Testis (tissue), 3 donors: ENCODE measurements around the gene ZNF492. TPM values are rescaled to one million over a fixed set of nuclear protein-coding genes. Genes with fewer than 3 reads are reported as not detected.
A peak's percentile ranks its signal among the peaks of the same experiment; 100 is the strongest.
"Not testable (repeated sequence)": the region's sequence is repeated elsewhere in the genome, so short reads cannot be mapped to it uniquely, and the experiment has no call there.

Experiments used
- DNase-seq: peaks from one replicate; pipeline ENCODE4 v3.0.0-alpha.2; 2019
- H3K27ac ChIP-seq, 2 donors: fragments of 200-600 bp; sonication (generic); one replicate each; pipeline ENCODE4 v1.5.1; 2019
- H3K27me3 ChIP-seq: fragments of 200-600 bp; sonication (generic); one replicate; pipeline ENCODE4 v1.5.1; 2019
- H3K36me3 ChIP-seq: fragments of 200-600 bp; sonication (generic); one replicate; pipeline ENCODE4 v1.5.1; 2017; ENCODE audit warnings: low read depth; ENCODE audit errors: missing control alignments
- H3K4me1 ChIP-seq: fragments of 200-600 bp; sonication (generic); one replicate; pipeline ENCODE4 v1.5.1; 2019
- H3K4me3 ChIP-seq, 2 donors: fragments of 200-600 bp; sonication (generic); one replicate each; pipeline ENCODE4 v1.5.1; 2017 to 2019
- H3K9me3 ChIP-seq: fragments of 200-600 bp; sonication (generic); one replicate; pipeline ENCODE4 v1.5.1; 2017
- POLR2A ChIP-seq: fragments of 450-650 bp; IDR thresholded peaks from one replicate; pipeline ENCODE4 v1.6.1; 2017; ENCODE audit warnings: antibody characterized with exemption, mild to moderate bottlenecking, moderate library complexity
- WGBS, 2 donors: methylation state at CpG; one replicate each; pipeline ENCODE4 v1.1.5; 2018; 5-methylcytosine and 5-hydroxymethylcytosine counted together
- intact Hi-C: fragments of 100-400 bp; cut with DNase I; formaldehyde crosslinking; loops from one replicate; pipeline ENCODE4 v1.15.1; 2023; ENCODE audit warnings: low total_unique reads
- polyA plus RNA-seq: library from polyadenylated mRNA; stranded (reverse); fragments of 350-450 nt; fragmentation: Illumina TruSeq; extraction: RNeasy Lipid Tissue Mini Kit (QIAGEN cat#74804); gene quantifications from one replicate; pipeline ENCODE4 v1.2.3, GENCODE V29; 2014; ENCODE audit warnings: low read depth, low replicate concordance; ENCODE audit not compliant: insufficient read depth
- total RNA-seq, 2 donors: library from RNA; depleted of rRNA; stranded (reverse); fragments of >200 nt; gene quantifications; one replicate each; pipeline ENCODE4 v1.2.3, GENCODE V29; 2016
- TF ChIP-seq, protein P1 (sequence below), 3 experiments: fragments of 450-650 bp in 2 of 3; fragments of 200-600 bp in 1 of 3; sonication (generic) in 1 of 3; IDR thresholded peaks; one replicate each; pipeline ENCODE4 v1.5.1; 2016 to 2019; ENCODE audit warnings: antibody characterized with exemption in 3 of 3, mild to moderate bottlenecking in 2 of 3, moderate library complexity in 1 of 3

The ZNF492 gene
- total and polyA plus RNA-seq, 3 donors from 2014 or later = 1.2 to 3.3 (median 2.7) TPM

DNA sequence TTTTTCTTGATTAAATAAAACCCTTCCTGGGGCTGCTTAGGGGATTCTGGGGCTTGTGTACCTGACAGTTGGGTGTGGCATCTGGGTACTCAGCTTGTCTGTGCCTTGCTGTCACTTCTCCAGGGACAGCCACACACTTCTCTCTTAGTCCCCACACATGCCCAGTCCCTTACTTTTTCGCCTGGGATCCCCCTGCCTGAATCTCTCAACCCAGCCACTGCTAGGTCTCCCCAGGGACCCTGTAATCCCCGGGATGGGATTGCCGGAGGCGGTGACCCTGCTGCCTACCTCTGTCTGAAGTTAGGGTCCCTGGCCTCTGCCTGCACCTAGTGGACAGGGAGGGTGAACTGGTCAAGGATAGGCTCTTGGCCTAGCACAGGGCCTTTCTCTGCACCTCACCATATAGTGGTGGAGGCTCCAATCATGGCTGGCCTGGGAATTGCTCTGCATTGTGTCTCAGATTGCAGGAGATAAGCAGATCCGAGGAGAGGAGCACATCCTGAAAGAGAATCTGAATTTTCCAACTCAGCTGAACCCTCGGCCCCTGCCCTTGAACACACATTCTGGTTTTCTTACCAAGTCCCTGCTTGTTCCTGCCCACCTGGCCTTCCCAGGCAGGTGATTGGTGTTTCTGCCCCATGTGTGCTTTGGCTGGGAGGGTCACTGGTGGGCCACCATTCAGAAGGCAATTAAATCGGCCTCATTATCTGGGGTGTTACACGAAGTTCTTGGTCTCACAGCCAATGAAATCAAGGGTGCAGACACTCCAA, 8.7 kb upstream of the ZNF492 start:
- intact Hi-C loops = no loop called here
- WGBS, 2 donors = 65 to 68% methylated on average over 8 of the region's 8 CpGs

DNA sequence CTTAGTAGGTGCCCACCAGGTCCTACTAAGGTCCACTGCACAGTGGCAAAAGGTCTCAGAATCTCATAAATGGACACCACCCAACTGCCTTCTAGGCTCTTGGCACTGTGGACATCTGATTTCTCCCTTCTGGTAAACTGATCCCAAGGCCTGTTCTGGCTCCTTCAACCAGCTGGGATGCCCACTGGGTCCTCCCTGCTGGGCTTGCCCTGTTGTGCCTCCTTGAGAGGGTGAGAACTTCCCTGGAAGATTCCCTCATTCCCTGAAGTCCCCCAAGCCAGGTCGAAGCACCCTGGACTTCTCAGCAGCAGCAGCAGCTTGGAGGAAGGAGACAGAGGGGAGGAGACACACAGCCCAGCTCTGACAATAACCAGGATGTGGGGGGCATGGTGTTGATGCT, 6.6 kb upstream of the ZNF492 start:
- no peaks in the 10 kb centered on the region for H3K4me1 ChIP-seq
- 81 to 85% methylated on average over 1 of the region's 1 CpG for WGBS, 2 donors
- H3K4me3 ChIP-seq = no peak overlapping the region
- no peaks in the 10 kb centered on the region for H3K27me3 ChIP-seq
- no peaks in the 10 kb centered on the region for H3K9me3 ChIP-seq
- no peak overlapping the region for H3K27ac ChIP-seq
- DNase-seq = no peak
- intact Hi-C loops = no loop called here
- H3K36me3 ChIP-seq = no peaks in the 10 kb centered on the region
- TF ChIP-seq, protein P1, sequence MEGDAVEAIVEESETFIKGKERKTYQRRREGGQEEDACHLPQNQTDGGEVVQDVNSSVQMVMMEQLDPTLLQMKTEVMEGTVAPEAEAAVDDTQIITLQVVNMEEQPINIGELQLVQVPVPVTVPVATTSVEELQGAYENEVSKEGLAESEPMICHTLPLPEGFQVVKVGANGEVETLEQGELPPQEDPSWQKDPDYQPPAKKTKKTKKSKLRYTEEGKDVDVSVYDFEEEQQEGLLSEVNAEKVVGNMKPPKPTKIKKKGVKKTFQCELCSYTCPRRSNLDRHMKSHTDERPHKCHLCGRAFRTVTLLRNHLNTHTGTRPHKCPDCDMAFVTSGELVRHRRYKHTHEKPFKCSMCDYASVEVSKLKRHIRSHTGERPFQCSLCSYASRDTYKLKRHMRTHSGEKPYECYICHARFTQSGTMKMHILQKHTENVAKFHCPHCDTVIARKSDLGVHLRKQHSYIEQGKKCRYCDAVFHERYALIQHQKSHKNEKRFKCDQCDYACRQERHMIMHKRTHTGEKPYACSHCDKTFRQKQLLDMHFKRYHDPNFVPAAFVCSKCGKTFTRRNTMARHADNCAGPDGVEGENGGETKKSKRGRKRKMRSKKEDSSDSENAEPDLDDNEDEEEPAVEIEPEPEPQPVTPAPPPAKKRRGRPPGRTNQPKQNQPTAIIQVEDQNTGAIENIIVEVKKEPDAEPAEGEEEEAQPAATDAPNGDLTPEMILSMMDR (IDR thresholded peaks at IDR 0.05) = no peak
- no peak for TF ChIP-seq POLR2A

More for the DNA sequence above, 8.7 kb upstream of the ZNF492 start:
- DNase-seq = no peak
- no peaks in the 10 kb centered on the region for H3K27me3 ChIP-seq
- TF ChIP-seq, protein P1 (IDR thresholded peaks at IDR 0.05) = no peak
- TF ChIP-seq POLR2A = no peak
- H3K36me3 ChIP-seq = no peaks in the 10 kb centered on the region
- H3K4me1 ChIP-seq = no peaks in the 10 kb centered on the region
- no peak overlapping the region for H3K4me3 ChIP-seq
- no peaks in the 10 kb centered on the region for H3K9me3 ChIP-seq
- no peak overlapping the region for H3K27ac ChIP-seq

DNA sequence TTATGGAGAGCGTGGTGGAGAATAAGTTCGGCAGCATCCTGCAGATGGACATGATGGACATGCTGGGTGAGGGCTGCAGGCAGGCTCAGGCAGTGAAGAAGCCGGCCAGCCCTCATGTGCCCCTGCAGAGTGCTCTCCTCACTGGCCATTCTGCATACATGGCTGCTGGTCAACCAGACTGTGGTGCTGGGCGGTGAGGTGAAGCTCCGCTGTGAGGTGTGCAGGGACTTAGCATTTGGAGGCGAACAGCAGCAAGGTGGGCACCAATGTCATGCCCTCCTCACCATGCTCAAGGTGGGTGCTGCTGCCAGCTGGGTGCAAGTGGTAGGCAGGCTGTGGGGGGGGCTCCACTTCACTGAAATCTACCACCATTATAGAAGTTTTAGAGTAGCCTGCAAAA, 5.7 kb upstream of the ZNF492 start:
- H3K27me3 ChIP-seq = no peaks in the 10 kb centered on the region
- no peak overlapping the region for H3K27ac ChIP-seq
- H3K36me3 ChIP-seq = no peaks in the 10 kb centered on the region
- no peak overlapping the region for H3K4me3 ChIP-seq
- 89 to 100% methylated on average over 3 to 6 of the region's 6 CpGs for WGBS, 2 donors
- intact Hi-C loops = no loop called here
- TF ChIP-seq, protein P1 (IDR thresholded peaks at IDR 0.05) = no peak
- no peak for TF ChIP-seq POLR2A
- no peaks in the 10 kb centered on the region for H3K4me1 ChIP-seq
- DNase-seq = no peak
- H3K9me3 ChIP-seq = no peaks in the 10 kb centered on the region

DNA sequence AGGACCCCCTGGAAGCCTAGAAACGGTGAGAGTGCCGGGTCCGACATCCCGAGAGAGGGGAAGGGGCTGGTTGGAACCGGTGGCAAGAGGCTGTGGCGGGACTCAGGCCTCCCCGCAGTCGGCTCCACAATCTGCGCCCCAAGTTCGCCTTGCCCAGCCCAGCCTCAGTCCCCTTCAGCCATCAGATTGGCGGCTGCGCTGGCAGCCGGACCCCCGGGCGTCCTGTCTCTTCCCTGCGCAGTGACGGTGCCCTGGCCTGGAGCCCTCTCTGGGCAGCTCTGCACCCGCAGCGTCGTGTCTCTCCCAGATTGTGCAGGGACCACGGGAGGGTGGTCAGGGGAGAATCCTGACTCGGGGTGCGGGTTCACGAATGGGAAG, 315 bp downstream of the ZNF492 start:
- 0% methylated on average over 7 to 24 of the region's 24 CpGs for WGBS, 2 donors
- H3K27ac ChIP-seq = no peak overlapping the region
- no peaks in the 10 kb centered on the region for H3K27me3 ChIP-seq
- TF ChIP-seq, protein P1 (IDR thresholded peaks at IDR 0.05) = no peak
- no peak for TF ChIP-seq POLR2A
- no peak for DNase-seq
- H3K9me3 ChIP-seq = no peaks in the 10 kb centered on the region
- no peaks in the 10 kb centered on the region for H3K36me3 ChIP-seq
- intact Hi-C loops = no loop called here
- peak overlapping the region; percentile 63 to 79 for H3K4me3 ChIP-seq
- H3K4me1 ChIP-seq = no peaks in the 10 kb centered on the region

DNA sequence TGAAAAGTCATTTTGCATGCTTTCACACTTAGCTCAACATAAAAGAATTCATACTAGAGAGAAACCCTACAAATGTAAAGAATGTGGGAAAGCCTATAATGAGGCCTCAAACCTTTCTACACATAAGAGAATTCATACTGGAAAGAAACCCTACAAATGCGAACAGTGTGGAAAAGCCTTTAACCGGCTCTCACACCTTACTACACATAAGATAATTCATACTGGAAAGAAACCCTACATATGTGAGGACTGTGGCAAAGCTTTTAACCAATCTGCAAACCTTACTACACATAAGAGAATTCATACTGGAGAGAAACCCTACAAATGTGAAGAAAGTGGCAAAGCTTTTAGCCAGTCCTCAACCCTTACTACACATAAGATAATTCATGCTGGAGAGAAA, 51.4 kb downstream of the ZNF492 start:
- H3K4me3 ChIP-seq, H3K36me3 ChIP-seq, H3K9me3 ChIP-seq, DNase-seq, H3K27ac ChIP-seq, intact Hi-C loops, H3K4me1 ChIP-seq, H3K27me3 ChIP-seq: not testable (repeated sequence)
- 74 to 97% methylated on average over 2 of the region's 2 CpGs for WGBS, 2 donors

DNA sequence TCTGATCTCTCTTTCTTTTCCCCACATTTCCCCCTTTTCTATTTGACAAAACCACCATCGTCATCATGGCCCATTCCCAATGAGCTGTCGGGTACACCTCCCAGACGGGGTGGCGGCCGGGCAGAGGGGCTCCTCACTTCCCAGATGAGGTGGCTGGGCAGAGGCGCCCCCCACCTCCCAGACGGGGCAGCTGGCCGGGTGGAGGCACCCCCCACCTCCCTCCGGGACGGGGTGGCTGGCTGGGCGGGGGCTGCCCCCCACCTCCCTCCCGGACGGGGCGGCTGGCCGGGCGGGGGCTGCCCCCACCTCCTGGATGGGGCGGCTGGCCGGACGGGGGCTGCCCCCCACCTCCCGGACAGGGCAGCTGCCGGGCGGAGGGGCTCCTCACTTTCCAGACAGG, 68.5 kb downstream of the ZNF492 start:
- H3K27me3 ChIP-seq, DNase-seq, H3K4me1 ChIP-seq, H3K9me3 ChIP-seq, intact Hi-C loops, H3K27ac ChIP-seq, H3K36me3 ChIP-seq: not testable (repeated sequence)
- 75 to 95% methylated on average over 11 to 17 of the region's 22 CpGs for WGBS, 2 donors
- peak overlapping the region in 1 of 2 donors; percentile 34 for H3K4me3 ChIP-seq

GRCh38 chr19:22703096-22703495, 69.0 kb downstream of the ZNF492 start:
- H3K4me1 ChIP-seq, H3K27me3 ChIP-seq, DNase-seq, H3K9me3 ChIP-seq, H3K27ac ChIP-seq, intact Hi-C loops, H3K36me3 ChIP-seq: not testable (repeated sequence)
- WGBS, 2 donors = 87% methylated on average over 22 of the region's 28 CpGs; no CpG with 5 or more reads in 1 of the 2 donors
- peak overlapping the region in 1 of 2 donors; percentile 34 for H3K4me3 ChIP-seq
